ENCODE data around the gene SMAP2. TPM values are rescaled to one million over a fixed set of nuclear protein-coding genes. Genes with fewer than 3 reads are reported as not detected.
A peak's percentile ranks its signal among the peaks of the same experiment; 100 is the strongest.

Gene SMAP2
- polyA plus RNA-seq, 3 donors from 2014 or later, result 166 to 280 (median 170) TPM

GRCh38 chr1:40399984-40400704, 26.6 kb downstream of the SMAP2 start:
- Mint-ChIP-seq H3K27me3 (ENCODE audit: low read depth in 3 of 3) (peaks cover 0 to 3% (median 0%) of the 10 kb centered on the region in 3 donors), H3K27ac (peak overlapping the region; percentile 8 to 83 (median 61)), H3K4me1 (peaks cover 82 to 97% of the 10 kb centered on the region in 2 donors), H3K9me3 (no peaks in the 10 kb centered on the region), H3K4me3 (peak overlapping the region in 3 of 5 donors; percentile 5 to 42 (median 14)), H3K36me3 (no peaks in the 10 kb centered on the region)
- DNase-seq, result no peak

- H3K27me3 Mint-ChIP-seq (ENCODE audit: low read depth in 3 of 3), result peaks cover 0 to 3% (median 0%) of the 10 kb centered on the region in 3 donors
- H3K9me3 Mint-ChIP-seq, result no peaks in the 10 kb centered on the region
- H3K27ac Mint-ChIP-seq, result peak overlapping the region; percentile 4 to 88 (median 24)
- no peaks in the 10 kb centered on the region for H3K36me3 Mint-ChIP-seq
- DNase-seq, result no peak
- no peak overlapping the region for H3K4me3 Mint-ChIP-seq
- peaks cover 70 to 97% of the 10 kb centered on the region in 2 donors for H3K4me1 Mint-ChIP-seq
Observed at GRCh38 chr1:40401473-40402201, 28.1 kb downstream of the SMAP2 start.

- Mint-ChIP-seq H3K9me3 (no peaks in the 10 kb centered on the region), H3K36me3 (peaks cover 3 to 6% (median 6%) of the 10 kb centered on the region in 3 donors), H3K27ac (peak overlapping the region; percentile 70 to 94 (median 90)), H3K27me3 (ENCODE audit: low read depth in 3 of 3) (peaks cover 0 to 3% (median 0%) of the 10 kb centered on the region in 3 donors), H3K4me1 (peaks cover 48 to 68% of the 10 kb centered on the region in 2 donors), H3K4me3 (peak overlapping the region; percentile 19 to 77 (median 49))
- DNase-seq, result peak; percentile 49 to 68 (median 64)
Observed at GRCh38 chr1:40404670-40405462, 31.3 kb downstream of the SMAP2 start.

GRCh38 chr1:40405812-40406211, 32.3 kb downstream of the SMAP2 start:
- H3K27ac Mint-ChIP-seq, result peak overlapping the region in 4 of 6 donors; percentile 43 to 94 (median 76)
- H3K27me3 Mint-ChIP-seq (ENCODE audit: low read depth in 3 of 3), result peaks cover 0 to 3% (median 0%) of the 10 kb centered on the region in 3 donors
- H3K9me3 Mint-ChIP-seq, result no peaks in the 10 kb centered on the region
- DNase-seq, result no peak
- H3K4me3 Mint-ChIP-seq, result no peak overlapping the region
- peaks cover 38 to 59% of the 10 kb centered on the region in 2 donors for H3K4me1 Mint-ChIP-seq
- peaks cover 3 to 6% (median 6%) of the 10 kb centered on the region in 3 donors for H3K36me3 Mint-ChIP-seq

- Mint-ChIP-seq H3K9me3 (no peaks in the 10 kb centered on the region), H3K36me3 (peaks cover 3 to 14% (median 6%) of the 10 kb centered on the region in 3 donors), H3K4me3 (no peak overlapping the region), H3K27ac (no peak overlapping the region), H3K4me1 (peaks cover 32 to 50% of the 10 kb centered on the region in 2 donors), H3K27me3 (ENCODE audit: low read depth in 3 of 3) (peaks cover 0 to 3% (median 0%) of the 10 kb centered on the region in 3 donors)
- DNase-seq, result no peak
Observed at GRCh38 chr1:40407453-40407852, 33.9 kb downstream of the SMAP2 start.

- H3K4me3 Mint-ChIP-seq, result no peak overlapping the region
- H3K36me3 Mint-ChIP-seq, result peaks cover 6 to 20% (median 8%) of the 10 kb centered on the region in 3 donors
- H3K27me3 Mint-ChIP-seq (ENCODE audit: low read depth in 3 of 3), result peaks cover 0 to 7% (median 2%) of the 10 kb centered on the region in 3 donors
- peak overlapping the region in 5 of 6 donors; percentile 8 to 51 (median 13) for H3K27ac Mint-ChIP-seq
- no peaks in the 10 kb centered on the region for H3K9me3 Mint-ChIP-seq
- H3K4me1 Mint-ChIP-seq, result peaks cover 34 to 51% of the 10 kb centered on the region in 2 donors
- DNase-seq, result no peak
Observed at GRCh38 chr1:40409467-40409866, 35.9 kb downstream of the SMAP2 start.

GRCh38 chr1:40411294-40411693, 37.8 kb downstream of the SMAP2 start:
- DNase-seq, result no peak
- Mint-ChIP-seq H3K9me3 (no peaks in the 10 kb centered on the region), H3K27ac (peak overlapping the region in 2 of 6 donors; percentile 13 to 39), H3K4me3 (no peak overlapping the region), H3K4me1 (peaks cover 42 to 50% of the 10 kb centered on the region in 2 donors), H3K27me3 (ENCODE audit: low read depth in 3 of 3) (peaks cover 0 to 9% (median 3%) of the 10 kb centered on the region in 3 donors), H3K36me3 (peaks cover 12 to 30% (median 17%) of the 10 kb centered on the region in 3 donors)

GRCh38 chr1:40411843-40412242, 38.3 kb downstream of the SMAP2 start:
- H3K27me3 Mint-ChIP-seq (ENCODE audit: low read depth in 3 of 3), result peaks cover 0 to 9% (median 3%) of the 10 kb centered on the region in 3 donors
- no peak for DNase-seq
- H3K36me3 Mint-ChIP-seq, result peaks cover 13 to 33% (median 18%) of the 10 kb centered on the region in 3 donors
- peak overlapping the region; percentile 7 to 85 (median 58) for H3K27ac Mint-ChIP-seq
- no peaks in the 10 kb centered on the region for H3K9me3 Mint-ChIP-seq
- H3K4me1 Mint-ChIP-seq, result peaks cover 45 to 47% of the 10 kb centered on the region in 2 donors
- no peak overlapping the region for H3K4me3 Mint-ChIP-seq

GRCh38 chr1:40413527-40414252, 40.2 kb downstream of the SMAP2 start:
- no peaks in the 10 kb centered on the region for H3K9me3 Mint-ChIP-seq
- peak; percentile 43 to 62 (median 51) for DNase-seq
- H3K4me3 Mint-ChIP-seq, result peak overlapping the region; percentile 33 to 74 (median 48)
- H3K4me1 Mint-ChIP-seq, result peaks cover 45 to 49% of the 10 kb centered on the region in 2 donors
- peaks cover 0 to 9% (median 3%) of the 10 kb centered on the region in 3 donors for H3K27me3 Mint-ChIP-seq (ENCODE audit: low read depth in 3 of 3)
- peak overlapping the region; percentile 85 to 96 (median 90) for H3K27ac Mint-ChIP-seq
- peaks cover 24 to 50% (median 35%) of the 10 kb centered on the region in 3 donors for H3K36me3 Mint-ChIP-seq

- peak; percentile 42 to 62 (median 47) for DNase-seq
- peak overlapping the region; percentile 33 to 74 (median 48) for H3K4me3 Mint-ChIP-seq
- H3K27me3 Mint-ChIP-seq (ENCODE audit: low read depth in 3 of 3), result peaks cover 0 to 10% (median 3%) of the 10 kb centered on the region in 3 donors
- peaks cover 45 to 49% of the 10 kb centered on the region in 2 donors for H3K4me1 Mint-ChIP-seq
- peak overlapping the region; percentile 85 to 96 (median 90) for H3K27ac Mint-ChIP-seq
- H3K36me3 Mint-ChIP-seq, result peaks cover 28 to 53% (median 37%) of the 10 kb centered on the region in 3 donors
- no peaks in the 10 kb centered on the region for H3K9me3 Mint-ChIP-seq
Observed at GRCh38 chr1:40414331-40414730, 40.8 kb downstream of the SMAP2 start.

- H3K9me3 Mint-ChIP-seq, result no peaks in the 10 kb centered on the region
- no peak for DNase-seq
- H3K36me3 Mint-ChIP-seq, result peaks cover 36 to 58% (median 37%) of the 10 kb centered on the region in 3 donors
- peaks cover 49 to 51% of the 10 kb centered on the region in 2 donors for H3K4me1 Mint-ChIP-seq
- H3K4me3 Mint-ChIP-seq, result no peak overlapping the region
- H3K27ac Mint-ChIP-seq, result peak overlapping the region in 3 of 6 donors; percentile 25 to 89 (median 59)
- H3K27me3 Mint-ChIP-seq (ENCODE audit: low read depth in 3 of 3), result peaks cover 0 to 10% (median 3%) of the 10 kb centered on the region in 3 donors
Observed at GRCh38 chr1:40416709-40417108, 43.2 kb downstream of the SMAP2 start.
